Mesenchymal stem cell (in vitro differentiated cells and primary cell): ENCODE results near the gene CUEDC2.

Experiments
- DNase-seq: peaks from one replicate; pipeline ENCODE4 v3.0.0-alpha.2; 2013
- H2AFZ ChIP-seq: one replicate; pipeline ENCODE4 v1.6.1; 2013; ENCODE audit warnings: low read depth, mild to moderate bottlenecking, control low read depth, inconsistent platforms, low read length, moderate library complexity
- H2AK5ac ChIP-seq: 2 replicates; pipeline ENCODE4 v1.6.1; 2013; ENCODE audit warnings: low read length, moderate library complexity, mild to moderate bottlenecking, inconsistent platforms; ENCODE audit not compliant: severe bottlenecking
- H2BK120ac ChIP-seq: one replicate; pipeline ENCODE4 v1.6.1; 2013; ENCODE audit warnings: low read depth, mild to moderate bottlenecking, inconsistent platforms, low read length, moderate library complexity
- H2BK12ac ChIP-seq, 2 experiments: one replicate each; pipeline ENCODE4 v1.6.1; 2013; ENCODE audit warnings: inconsistent platforms in 2 of 2, low read length in 2 of 2, mild to moderate bottlenecking in 2 of 2, moderate library complexity in 2 of 2, control low read depth in 1 of 2
- H2BK15ac ChIP-seq: one replicate; pipeline ENCODE4 v1.6.1; 2013; ENCODE audit warnings: mild to moderate bottlenecking, low read depth, inconsistent platforms; ENCODE audit not compliant: poor library complexity, severe bottlenecking
- H2BK5ac ChIP-seq: 2 replicates; pipeline ENCODE4 v1.6.1; 2013; ENCODE audit warnings: low read depth, mild to moderate bottlenecking, low read length, control low read depth, inconsistent platforms; ENCODE audit not compliant: poor library complexity, severe bottlenecking
- H3K14ac ChIP-seq, 2 experiments: one replicate each; pipeline ENCODE4 v1.6.1; 2013; ENCODE audit warnings: inconsistent platforms in 2 of 2, low read length in 2 of 2, control low read depth in 1 of 2, mild to moderate bottlenecking in 1 of 2, moderate library complexity in 1 of 2
- H3K18ac ChIP-seq, 2 experiments: one replicate each; pipeline ENCODE4 v1.6.1; 2013; ENCODE audit warnings: inconsistent platforms in 2 of 2, low read length in 2 of 2, control low read depth in 1 of 2, low read depth in 1 of 2, mild to moderate bottlenecking in 1 of 2
- H3K23ac ChIP-seq, 2 experiments: one replicate each; pipeline ENCODE4 v1.6.1; 2013; ENCODE audit warnings: inconsistent platforms in 2 of 2, low read length in 2 of 2, mild to moderate bottlenecking in 2 of 2, moderate library complexity in 2 of 2, control low read depth in 1 of 2
- H3K27ac ChIP-seq: 2 replicates; pipeline ENCODE4 v1.5.1; 2013; ENCODE audit warnings: mild to moderate bottlenecking, moderate library complexity, low read length, control low read depth, inconsistent platforms; ENCODE audit not compliant: poor library complexity, severe bottlenecking
- H3K27me3 ChIP-seq, 2 experiments: 2 replicates each; pipeline versions ENCODE4 v1.6.1 to v1.7.0; 2013; ENCODE audit warnings: low read length in 2 of 2, mild to moderate bottlenecking in 2 of 2, moderate library complexity in 2 of 2, control low read depth in 1 of 2, inconsistent platforms in 1 of 2; ENCODE audit not compliant: control insufficient read depth in 1 of 2, insufficient read depth in 1 of 2
- H3K36me3 ChIP-seq, 2 experiments: 2 replicates each; pipeline versions ENCODE4 v1.6.1 to v1.7.0; 2013; ENCODE audit warnings: low read length in 2 of 2, control low read depth in 1 of 2, inconsistent platforms in 1 of 2, low read depth in 1 of 2, mild to moderate bottlenecking in 1 of 2; ENCODE audit not compliant: insufficient read depth in 2 of 2, control insufficient read depth in 1 of 2
- H3K4ac ChIP-seq, 2 experiments: one replicate each; pipeline ENCODE4 v1.6.1; 2013; ENCODE audit warnings: inconsistent platforms in 2 of 2, low read length in 2 of 2, mild to moderate bottlenecking in 2 of 2, moderate library complexity in 2 of 2, control low read depth in 1 of 2, low read depth in 1 of 2
- H3K4me1 ChIP-seq: 2 replicates; pipeline ENCODE4 v1.6.1; 2013; ENCODE audit warnings: low read depth, low read length, control low read depth; ENCODE audit not compliant: control insufficient read depth, insufficient read depth
- H3K4me2 ChIP-seq: 2 replicates; pipeline ENCODE4 v1.6.1; 2013; ENCODE audit warnings: low read length, mild to moderate bottlenecking, inconsistent platforms; ENCODE audit not compliant: poor library complexity, severe bottlenecking
- H3K4me3 ChIP-seq, 2 experiments: 2 replicates each; pipeline versions ENCODE4 v1.5.1 to v1.7.0; 2013; ENCODE audit warnings: low read length in 2 of 2, mild to moderate bottlenecking in 2 of 2, control low read depth in 1 of 2, low read depth in 1 of 2; ENCODE audit not compliant: insufficient read depth in 1 of 2
- H3K79me1 ChIP-seq: replicated peaks from 2 replicates; pipeline ENCODE4 v1.6.1; 2013; ENCODE audit warnings: mild to moderate bottlenecking, control low read depth, low read length, inconsistent platforms; ENCODE audit not compliant: poor library complexity, severe bottlenecking
- H3K9ac ChIP-seq: 2 replicates; pipeline ENCODE4 v1.7.0; 2013; ENCODE audit warnings: mild to moderate bottlenecking, low read length, moderate library complexity
- H3K9me3 ChIP-seq: 2 replicates; pipeline ENCODE4 v1.7.0; 2013; ENCODE audit warnings: mild to moderate bottlenecking, low read length; ENCODE audit not compliant: control insufficient read depth
- H4K8ac ChIP-seq: one replicate; pipeline ENCODE4 v1.6.1; 2013; ENCODE audit warnings: inconsistent platforms, mild to moderate bottlenecking, low read length, moderate library complexity
- H4K91ac ChIP-seq: one replicate; pipeline ENCODE4 v1.6.1; 2013; ENCODE audit warnings: mild to moderate bottlenecking, low read length, inconsistent platforms
- WGBS: methylation state at CpG from one replicate; pipeline ENCODE4 v1.1.7; 2013; ENCODE audit warnings: mixed read lengths; 5-methylcytosine and 5-hydroxymethylcytosine counted together

The CUEDC2 gene

DNA sequence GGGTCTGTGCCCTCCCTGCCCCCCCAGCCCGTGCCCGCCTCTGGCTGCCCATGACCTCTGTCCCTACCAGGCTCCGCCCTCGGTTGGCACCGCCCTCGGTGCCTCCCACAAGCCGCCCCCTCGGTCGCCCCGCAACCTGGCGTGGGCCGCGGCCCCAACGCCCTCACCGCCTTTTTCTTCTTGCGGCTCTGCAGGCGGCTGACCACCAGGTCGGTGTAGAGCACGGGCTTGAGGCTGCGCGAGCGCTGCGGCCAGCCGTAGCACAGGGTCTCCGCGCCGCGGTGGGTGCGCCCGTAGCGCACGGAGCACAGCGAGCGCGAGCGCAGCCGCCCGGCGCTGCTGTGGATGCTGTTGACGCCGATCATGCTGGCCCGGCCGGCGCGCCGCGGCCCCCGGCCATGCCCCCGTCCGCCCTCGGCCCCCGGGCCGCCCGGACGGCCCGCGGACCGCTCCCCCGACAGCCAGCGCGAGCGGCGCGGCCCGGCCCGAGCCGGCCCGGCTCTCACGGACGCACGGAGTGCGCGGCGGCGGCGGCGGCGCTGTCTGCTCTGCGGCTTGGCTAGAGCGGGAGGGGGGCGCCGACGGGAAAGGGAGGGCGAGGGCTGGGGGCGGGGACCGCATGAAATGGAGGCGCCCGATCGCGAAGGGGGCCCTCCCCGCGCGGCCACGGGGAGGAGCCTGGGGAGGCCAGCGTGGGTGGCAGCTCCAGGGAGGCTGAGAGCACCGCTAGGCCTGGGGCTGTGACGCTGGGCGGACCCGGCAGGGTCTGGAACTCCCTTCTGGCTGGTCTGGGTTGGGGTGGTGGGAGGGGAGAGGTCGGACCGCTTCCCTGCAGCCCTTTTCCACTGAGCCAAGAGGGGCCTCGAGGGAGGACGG is 23.4 kb downstream of the CUEDC2 start:
- Histone ChIP-seq H2AK5ac (no peak overlapping the region), H2BK15ac (no peak overlapping the region), H3K14ac (no peak overlapping the region), H3K27ac (no peak overlapping the region), H3K4me3 (peak overlapping the region; percentile 34 to 47), H4K8ac (no peak overlapping the region), H3K23ac (no peak overlapping the region), H2BK5ac (no peak overlapping the region), H3K4me2 (peak overlapping the region; percentile 72), H3K79me1 (no peaks in the 10 kb centered on the region), H3K4ac (no peak overlapping the region), H2BK120ac (no peak overlapping the region), H2BK12ac (no peak overlapping the region), H3K9ac (no peak overlapping the region), H3K9me3 (no peaks in the 10 kb centered on the region), H3K27me3 (peaks cover 79% of the 10 kb centered on the region in 2 experiments), H3K18ac (peak overlapping the region in 1 of 2 experiments; percentile 43), H4K91ac (no peak overlapping the region), H3K4me1 (peaks cover 19% of the 10 kb centered on the region), H2AFZ (peak overlapping the region; percentile 57), H3K36me3 (peaks cover 0 to 6% of the 10 kb centered on the region in 2 experiments)
- WGBS, result under 1% methylated on average over 30 of the region's 103 CpGs
- DNase-seq, result peak; percentile 54

DNA sequence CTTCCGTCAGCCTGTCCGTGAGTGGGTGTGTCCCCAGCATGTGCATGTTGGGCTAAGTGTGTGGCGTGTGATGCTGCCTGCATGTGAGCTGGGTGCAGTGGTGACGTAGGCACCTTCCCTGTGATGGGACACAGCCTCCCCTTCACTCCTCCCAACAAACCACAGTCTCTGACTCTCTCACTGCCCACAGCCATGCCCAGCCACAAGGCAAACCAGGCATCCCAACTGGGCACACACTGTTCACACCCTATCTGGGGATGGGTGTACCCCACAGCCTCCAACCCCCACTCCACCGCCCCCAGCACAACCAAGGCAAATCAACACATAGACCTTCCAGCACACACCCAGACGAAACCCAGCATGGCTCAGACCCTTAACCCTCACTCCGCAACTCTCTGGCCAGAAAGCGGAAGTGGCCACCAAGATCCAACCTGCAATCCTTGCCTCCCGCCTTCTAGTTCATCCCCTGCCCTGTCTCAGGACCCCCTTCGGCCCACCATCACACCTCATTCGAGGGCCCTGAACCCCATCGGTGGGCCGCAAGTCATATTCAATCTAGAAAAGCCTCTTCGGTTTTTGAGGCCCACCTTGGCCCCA is 24.1 kb downstream of the CUEDC2 start:
- H3K14ac ChIP-seq, result no peak overlapping the region
- H2BK120ac ChIP-seq, result no peak overlapping the region
- no peak overlapping the region for H2BK15ac ChIP-seq
- H2BK12ac ChIP-seq, result no peak overlapping the region
- H2AK5ac ChIP-seq, result no peak overlapping the region
- WGBS, result 74% methylated on average over 14 of the region's 14 CpGs
- H3K23ac ChIP-seq, result no peak overlapping the region
- no peak overlapping the region for H3K4ac ChIP-seq
- peaks cover 0 to 12% of the 10 kb centered on the region in 2 experiments for H3K36me3 ChIP-seq
- no peak overlapping the region for H4K91ac ChIP-seq
- H3K9me3 ChIP-seq, result no peaks in the 10 kb centered on the region
- no peak overlapping the region for H3K9ac ChIP-seq
- H2AFZ ChIP-seq, result no peak overlapping the region
- no peak for DNase-seq
- peak overlapping the region in 1 of 2 experiments; percentile 43 for H3K18ac ChIP-seq
- H2BK5ac ChIP-seq, result no peak overlapping the region
- H3K27ac ChIP-seq, result no peak overlapping the region
- peaks cover 72% of the 10 kb centered on the region in 2 experiments for H3K27me3 ChIP-seq
- no peak overlapping the region for H4K8ac ChIP-seq
- H3K4me2 ChIP-seq, result peak overlapping the region; percentile 72
- peaks cover 23% of the 10 kb centered on the region for H3K4me1 ChIP-seq
- no peaks in the 10 kb centered on the region for H3K79me1 ChIP-seq
- H3K4me3 ChIP-seq, result no peak overlapping the region

DNA sequence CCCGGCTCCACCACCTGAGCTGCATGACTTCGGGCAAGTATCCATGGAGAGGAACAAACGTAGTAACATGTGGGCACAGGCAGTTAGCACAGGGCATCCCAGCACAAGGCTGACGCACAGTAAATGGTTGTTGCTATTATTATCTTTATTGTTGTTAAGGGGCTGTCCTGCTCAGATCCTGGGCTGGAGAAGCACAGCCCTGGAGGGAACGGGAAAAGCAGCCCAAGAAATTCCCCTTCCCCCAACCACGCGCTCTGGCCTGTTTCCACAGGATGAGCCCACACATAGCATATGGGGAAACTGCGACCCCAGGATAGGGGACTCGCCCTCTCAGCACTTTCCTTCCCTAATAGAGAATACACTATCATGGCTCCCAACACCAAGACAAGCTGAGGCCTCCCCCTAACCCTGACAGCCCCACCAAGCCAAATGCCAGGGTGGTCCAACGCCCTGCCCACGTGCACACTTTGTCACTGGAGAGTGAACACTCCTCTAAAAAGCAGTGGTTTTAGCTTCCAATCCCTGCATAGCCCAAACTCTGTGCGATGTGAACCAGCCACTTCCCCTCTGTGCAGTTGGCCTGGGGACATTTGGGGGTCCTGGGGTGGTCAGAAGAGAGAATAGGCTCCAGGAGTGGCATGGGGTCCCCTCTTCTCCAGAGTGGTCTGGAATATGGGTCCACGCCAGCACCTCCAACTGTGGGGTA is 24.8 kb downstream of the CUEDC2 start:
- Histone ChIP-seq H3K18ac (no peak overlapping the region), H3K14ac (no peak overlapping the region), H3K4me1 (peaks cover 28% of the 10 kb centered on the region), H2AFZ (no peak overlapping the region), H2AK5ac (no peak overlapping the region), H3K36me3 (peaks cover 0 to 18% of the 10 kb centered on the region in 2 experiments), H4K8ac (no peak overlapping the region), H3K9me3 (no peaks in the 10 kb centered on the region), H3K23ac (no peak overlapping the region), H2BK5ac (no peak overlapping the region), H3K4me2 (no peak overlapping the region), H3K4ac (no peak overlapping the region), H3K9ac (no peak overlapping the region), H4K91ac (no peak overlapping the region), H2BK15ac (no peak overlapping the region), H2BK120ac (no peak overlapping the region), H3K79me1 (no peaks in the 10 kb centered on the region), H2BK12ac (no peak overlapping the region), H3K27me3 (peaks cover 65 to 66% of the 10 kb centered on the region in 2 experiments), H3K27ac (no peak overlapping the region), H3K4me3 (no peak overlapping the region)
- 80% methylated on average over 13 of the region's 13 CpGs for WGBS
- no peak for DNase-seq

DNA sequence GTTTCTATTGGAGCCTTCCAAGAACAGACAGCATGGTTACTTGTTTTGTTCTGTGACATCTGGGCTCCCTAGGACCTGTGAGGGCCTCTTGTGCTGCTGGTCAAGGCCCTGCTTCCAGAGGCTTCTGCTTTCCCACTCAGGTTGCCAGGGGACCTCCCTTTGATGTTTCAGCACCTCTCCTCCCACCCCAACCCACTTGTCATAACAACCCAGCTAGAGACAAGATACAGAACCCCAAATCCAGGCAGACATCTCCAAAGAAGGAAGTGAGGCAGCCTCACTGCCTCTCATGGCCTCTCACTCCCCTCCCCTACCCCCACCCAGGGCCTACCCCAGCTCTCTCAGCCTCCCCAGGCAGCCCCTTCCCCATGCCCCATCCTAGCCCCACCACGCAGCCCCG is 25.6 kb downstream of the CUEDC2 start:
- no peak overlapping the region for H3K14ac ChIP-seq
- H2AK5ac ChIP-seq, result no peak overlapping the region
- H3K4me2 ChIP-seq, result no peak overlapping the region
- no peak overlapping the region for H3K27ac ChIP-seq
- no peak for DNase-seq
- WGBS, result 78% methylated on average over 2 of the region's 2 CpGs
- H4K91ac ChIP-seq, result no peak overlapping the region
- H4K8ac ChIP-seq, result no peak overlapping the region
- H3K9ac ChIP-seq, result no peak overlapping the region
- H3K27me3 ChIP-seq, result peaks cover 58% of the 10 kb centered on the region in 2 experiments
- H3K79me1 ChIP-seq, result no peaks in the 10 kb centered on the region
- no peak overlapping the region for H3K4me3 ChIP-seq
- no peak overlapping the region for H2BK15ac ChIP-seq
- no peak overlapping the region for H2BK120ac ChIP-seq
- no peak overlapping the region for H2BK12ac ChIP-seq
- H2BK5ac ChIP-seq, result no peak overlapping the region
- no peaks in the 10 kb centered on the region for H3K9me3 ChIP-seq
- H2AFZ ChIP-seq, result no peak overlapping the region
- H3K36me3 ChIP-seq, result peaks cover 3 to 25% of the 10 kb centered on the region in 2 experiments
- H3K23ac ChIP-seq, result no peak overlapping the region
- peaks cover 36% of the 10 kb centered on the region for H3K4me1 ChIP-seq
- no peak overlapping the region for H3K4ac ChIP-seq
- H3K18ac ChIP-seq, result no peak overlapping the region
